GM18868 (cell line): ENCODE data around the gene SLX9.
"Not testable (repeated sequence)": the region's sequence is repeated elsewhere in the genome, so short reads cannot be mapped to it uniquely, and the experiment has no call there.

Experiments
- ATAC-seq: cut with Tn5 transposase; IDR thresholded peaks from one replicate; pipeline ENCODE4 v1.9.1; 2021; ENCODE audit warnings: mild to moderate bottlenecking, moderate library complexity; ENCODE audit not compliant: unreplicated experiment

SLX9 gene

DNA sequence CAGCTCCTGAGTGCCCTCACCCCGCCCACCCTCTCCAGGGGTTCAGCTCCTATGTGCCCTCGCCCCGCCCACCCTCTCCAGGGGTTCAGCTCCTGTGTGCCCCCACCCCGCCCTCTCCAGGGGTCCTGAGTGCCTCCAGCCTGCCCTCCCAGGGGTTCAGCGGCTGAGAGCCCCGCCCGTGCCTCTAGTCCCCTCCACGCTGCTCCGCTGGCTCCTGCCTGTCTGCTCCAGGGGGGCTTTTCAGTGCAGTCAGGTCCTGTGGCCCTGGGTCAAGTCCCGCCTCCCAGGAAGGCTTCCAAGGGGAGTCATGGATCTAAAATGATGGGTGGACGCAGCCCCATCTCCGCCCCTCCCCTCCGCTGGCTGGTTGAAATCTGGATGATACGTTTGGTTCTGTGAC is 33.8 kb downstream of the SLX9 start:
- no peak for ATAC-seq

DNA sequence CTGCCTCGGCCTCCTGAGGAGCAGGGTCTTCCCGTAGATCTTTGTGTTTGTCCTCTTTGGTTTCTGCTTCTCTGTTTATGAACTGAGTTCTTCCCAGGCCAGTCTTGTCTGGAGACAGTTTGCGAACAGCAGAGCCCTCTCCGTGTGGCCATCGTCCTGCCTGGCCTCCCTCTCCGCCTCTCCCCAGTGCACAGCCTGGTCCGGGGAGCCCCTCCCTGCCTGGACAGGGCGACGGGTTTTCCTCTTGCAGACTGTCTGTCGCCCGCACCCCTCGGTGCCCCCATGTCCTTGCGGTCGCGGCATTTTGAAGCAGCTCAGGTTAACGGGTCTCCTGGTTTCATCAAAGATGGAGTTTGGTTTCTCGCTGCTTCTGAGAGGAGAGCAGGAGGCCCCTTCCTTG is 34.8 kb downstream of the SLX9 start:
- no peak for ATAC-seq

DNA sequence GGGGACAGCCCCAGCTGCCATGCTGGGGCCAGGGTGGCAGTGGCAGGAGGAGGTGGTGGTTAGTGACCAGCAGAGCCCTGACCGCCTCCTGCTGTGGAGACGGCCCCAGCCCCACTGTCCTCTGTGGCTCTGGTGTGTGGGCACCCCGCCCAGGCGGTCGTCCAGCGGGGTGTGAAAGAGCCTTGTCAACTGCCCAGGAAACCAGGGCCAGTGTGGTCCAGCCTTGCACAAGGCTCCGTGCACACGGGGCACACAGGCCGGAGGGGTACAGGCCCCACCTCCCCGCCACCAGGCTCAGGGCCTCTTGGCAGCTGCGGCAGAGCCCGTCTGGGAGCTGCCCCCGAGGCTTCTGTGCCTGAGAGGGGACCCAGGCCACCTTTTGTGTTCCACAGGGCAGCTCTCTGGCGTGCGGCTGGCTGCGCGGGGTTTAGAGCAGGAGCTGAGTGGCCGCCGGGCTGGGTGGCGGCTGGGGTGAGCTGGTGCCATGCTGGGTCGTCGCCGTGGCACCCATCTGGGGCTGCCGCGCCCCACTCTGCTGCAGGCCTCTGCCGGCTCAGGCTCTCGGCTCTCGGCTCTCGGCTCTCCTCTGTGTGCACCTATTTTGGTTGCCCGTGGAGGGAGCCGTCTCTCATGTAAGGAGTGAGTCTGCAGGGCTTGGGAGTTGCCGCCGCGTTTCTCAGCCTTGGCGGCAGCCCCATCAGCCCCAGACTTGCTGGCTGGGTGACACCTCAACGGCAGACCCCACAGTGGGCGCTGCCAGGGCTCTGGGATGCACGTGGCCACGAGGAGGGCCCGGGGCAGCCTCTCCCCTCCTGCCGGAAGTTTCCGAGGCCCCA is 36.1 kb downstream of the SLX9 start:
- no peak for ATAC-seq

DNA sequence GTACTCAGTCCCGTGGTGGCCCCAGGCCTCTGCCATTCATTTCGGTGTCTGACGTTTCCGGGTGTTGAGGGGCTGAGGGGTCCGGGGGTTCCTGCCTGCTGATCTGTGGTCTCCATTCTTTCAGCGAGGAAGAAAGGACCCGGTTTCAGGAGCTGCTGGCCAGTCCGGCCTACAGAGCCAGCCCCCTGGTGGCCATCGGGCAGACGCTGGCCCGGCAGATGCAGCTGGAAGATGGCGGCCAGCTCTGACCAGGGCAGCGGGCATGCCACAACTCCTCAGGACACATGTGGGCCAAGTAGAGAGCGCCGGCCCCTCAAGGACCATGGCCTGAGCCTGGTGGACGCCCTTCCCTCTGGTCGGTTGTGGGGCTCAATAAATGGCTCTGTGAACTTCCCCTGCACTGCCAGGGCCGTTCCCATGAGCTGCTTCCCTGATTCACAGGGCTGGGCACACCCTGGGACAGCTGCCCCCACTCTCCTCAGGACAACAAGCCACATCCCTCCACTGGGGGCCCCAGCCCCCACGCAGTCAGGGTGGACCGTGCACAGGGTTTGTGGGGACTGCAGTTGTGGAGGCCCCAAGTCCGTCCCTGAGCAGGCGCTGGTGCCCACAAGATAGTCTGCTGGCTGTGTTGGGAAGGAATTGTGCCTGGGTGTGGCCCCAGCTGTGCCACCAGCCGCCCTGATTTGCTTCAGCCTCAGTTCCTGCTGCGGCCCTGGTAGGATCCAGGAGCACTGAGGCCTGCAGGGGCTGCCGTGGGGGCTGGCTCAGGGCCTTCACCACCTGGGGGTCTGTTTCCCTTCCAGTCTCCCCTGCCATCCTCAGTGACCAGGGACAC is 36.9 kb downstream of the SLX9 start:
- ATAC-seq = not testable (repeated sequence)

DNA sequence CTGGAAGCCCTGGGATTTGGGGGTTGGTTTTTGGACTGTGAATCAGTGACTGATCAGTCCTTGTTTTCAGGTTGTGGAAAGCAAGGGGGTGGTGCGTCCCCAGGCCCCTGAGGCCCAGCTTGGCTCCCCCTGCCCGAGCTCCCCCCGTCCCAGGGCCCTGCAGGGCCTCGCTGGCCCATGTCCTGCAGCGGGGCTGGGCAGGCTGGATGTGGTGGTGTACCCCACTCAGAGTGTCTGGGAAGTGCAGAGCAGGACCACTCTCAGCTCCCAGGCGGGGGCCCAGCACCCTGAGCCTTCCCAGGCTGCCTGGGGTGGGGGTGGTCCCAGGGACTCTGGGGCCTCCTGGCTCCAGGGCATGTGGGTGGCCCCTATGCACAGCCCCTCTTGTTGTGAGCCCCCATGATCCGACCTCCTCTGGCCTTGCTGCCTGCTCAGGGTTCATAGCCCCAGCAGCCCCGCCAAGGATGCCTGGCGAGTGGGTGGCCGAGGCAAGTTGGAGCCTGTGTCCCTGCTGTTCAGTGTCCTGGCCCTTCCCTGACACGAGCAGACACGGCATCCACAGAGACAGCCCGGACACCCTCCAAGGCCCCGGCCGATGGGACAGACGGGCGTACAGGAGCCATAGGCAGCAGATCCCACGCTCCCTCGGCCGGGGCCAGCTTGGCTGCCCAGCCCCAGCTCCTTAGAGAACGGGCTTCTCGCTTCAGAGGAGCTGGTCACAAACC is 37.9 kb downstream of the SLX9 start:
- no peak for ATAC-seq

DNA sequence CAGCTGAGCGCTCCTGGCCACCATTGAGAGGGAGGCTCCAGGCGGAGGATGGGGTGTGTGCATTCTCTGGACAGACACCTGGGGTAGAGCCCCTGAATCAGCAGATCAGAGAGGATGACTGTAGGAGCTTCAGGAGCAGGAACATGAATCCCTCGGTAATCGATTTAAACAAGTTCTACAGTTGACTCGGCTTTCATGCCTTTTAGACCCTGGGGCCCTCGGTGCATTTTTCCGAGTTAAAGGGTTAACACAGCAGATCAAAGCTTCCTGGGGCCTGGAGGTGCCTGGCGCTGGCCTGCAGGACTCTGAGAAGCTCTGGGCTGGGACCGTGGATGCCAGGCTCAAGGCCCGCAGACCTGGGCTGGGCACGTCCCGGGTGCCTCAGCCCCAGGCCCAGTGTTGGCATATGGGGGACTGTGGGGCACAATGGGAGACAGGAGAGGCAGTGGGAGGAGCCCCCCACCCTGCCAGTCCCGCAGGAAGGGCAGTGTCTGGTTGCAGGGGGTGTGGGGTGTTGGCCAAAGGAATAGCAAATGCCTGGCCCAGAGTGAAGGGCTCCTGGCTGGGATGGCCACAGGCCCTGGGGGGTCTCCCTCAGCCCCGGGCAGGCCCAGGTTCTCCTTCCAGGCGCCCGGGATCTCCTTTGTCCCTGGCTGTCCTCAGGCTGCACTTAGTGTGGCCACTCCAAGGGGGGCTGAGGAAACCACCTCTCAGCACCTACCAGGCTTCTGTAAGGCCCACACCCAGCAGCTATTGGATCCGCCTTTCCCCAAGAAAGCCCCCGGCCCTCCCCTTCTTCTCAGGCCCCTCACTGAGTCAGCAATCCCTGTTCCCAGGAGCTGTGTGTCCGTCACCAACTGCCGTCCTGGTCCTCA is 40.1 kb downstream of the SLX9 start:
- no peak for ATAC-seq

DNA sequence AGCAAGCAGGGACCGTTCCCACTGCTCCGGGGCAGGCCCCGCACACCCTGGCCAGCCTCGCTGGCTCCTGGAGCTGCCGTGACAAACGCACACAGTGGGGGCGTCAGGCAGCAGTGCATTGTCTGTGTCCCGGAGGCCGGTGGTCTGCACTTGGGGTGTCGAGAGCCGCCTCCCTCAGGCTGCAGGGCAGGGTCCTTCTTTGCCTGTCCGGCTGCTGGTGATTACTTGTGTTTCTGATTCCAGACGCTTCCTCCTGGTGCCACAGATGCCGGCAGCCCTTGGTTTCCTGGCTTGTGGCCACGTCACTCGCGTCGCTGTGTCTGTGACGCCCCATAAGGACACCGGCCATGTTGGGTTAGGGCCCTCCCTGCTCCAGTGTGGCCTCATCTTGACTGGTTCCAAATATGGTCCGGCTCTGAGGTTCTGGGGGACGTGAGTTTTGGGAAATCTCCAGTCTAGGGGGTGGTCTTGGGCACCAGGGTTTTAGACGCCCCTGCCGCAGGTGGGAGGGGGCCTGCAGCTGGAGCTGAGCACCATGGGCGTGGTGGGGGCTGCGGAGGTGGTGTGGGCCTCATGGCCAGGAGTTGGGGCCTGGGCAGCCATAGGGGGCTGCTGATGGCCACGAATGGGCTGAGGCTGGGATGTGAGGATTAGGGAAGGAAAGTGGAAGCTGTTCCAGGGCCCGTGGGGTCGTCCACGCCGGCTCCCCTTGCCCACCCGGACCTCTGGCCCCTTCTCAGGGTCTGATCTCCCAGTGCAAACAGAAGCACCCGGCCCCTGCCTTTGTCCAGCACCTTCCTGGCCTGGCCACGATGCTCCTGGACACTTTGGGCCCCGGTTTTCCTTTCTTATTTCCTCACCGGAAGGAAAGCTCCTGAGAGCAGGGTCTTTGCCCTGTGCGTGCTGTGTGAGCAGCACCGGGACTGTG is 41.0 kb downstream of the SLX9 start:
- no peak for ATAC-seq

DNA sequence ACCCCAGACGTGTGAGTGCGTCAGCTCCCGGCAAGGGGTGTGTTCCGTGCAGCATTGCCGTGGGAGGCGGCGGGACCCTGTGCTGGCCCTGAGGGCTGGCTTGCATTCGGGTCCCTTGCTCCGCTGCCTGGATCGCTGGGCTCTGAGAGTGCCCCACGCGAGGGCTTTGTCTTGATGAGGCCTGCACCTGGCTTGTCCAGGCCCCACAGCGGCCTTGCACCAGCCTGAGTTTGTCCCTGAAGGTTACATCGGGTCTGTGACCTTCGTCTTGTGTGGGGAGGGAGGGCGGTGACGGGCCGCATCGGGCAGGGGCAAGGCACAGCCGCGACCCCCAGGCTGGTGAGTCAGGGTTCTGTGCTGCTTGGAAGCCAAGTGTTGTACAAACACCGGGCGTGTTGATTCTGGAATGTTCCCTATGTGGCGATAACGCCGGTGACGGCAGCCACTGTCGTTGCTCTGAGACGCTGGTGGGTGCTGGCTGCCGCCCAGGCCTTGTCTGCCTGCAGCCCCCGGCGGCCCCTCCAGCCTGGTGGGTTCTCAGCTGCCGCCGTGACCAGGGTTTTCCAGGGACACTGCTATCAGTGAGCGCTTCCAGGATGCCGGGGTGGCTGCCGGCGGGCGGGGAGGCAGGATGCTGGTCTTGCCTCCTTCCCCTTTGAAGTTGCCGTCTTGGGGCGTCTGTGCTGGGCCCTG is 42.9 kb downstream of the SLX9 start:
- no peak for ATAC-seq

DNA sequence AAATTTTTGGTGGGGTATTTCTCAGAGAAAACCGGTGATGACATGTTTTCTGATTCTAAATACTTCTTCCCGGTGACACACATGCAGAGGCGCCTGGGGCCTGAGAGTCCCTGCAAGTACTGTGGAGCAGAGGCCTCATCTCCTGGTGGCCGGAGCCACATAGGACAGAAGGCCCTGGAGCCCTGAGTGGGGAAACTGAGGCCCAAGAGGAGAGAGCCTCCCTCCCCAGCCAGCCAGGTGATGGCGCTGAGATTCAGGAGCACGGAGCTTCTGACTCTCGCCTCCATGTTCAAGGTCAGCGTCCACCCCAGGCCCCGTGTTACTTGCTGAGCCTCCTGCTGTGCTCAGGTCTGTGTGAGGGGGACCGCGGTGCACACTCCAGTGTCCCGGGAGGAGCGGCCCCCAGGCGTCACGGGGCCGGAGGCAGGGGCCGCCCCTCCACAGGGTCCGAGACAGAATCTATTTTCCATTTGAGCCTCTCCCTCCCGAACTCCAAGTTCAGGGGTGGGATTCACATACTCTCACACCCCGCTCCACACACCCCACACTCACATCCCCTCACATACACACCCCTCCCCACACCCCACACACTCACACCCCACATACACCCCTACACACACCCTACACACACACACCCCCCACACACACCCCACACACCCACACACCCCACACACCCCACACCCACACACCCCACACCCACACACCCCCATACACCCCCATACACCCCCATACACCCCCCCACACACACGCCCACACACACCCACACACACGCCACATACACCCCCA is 43.8 kb downstream of the SLX9 start:
- ATAC-seq = no peak

DNA sequence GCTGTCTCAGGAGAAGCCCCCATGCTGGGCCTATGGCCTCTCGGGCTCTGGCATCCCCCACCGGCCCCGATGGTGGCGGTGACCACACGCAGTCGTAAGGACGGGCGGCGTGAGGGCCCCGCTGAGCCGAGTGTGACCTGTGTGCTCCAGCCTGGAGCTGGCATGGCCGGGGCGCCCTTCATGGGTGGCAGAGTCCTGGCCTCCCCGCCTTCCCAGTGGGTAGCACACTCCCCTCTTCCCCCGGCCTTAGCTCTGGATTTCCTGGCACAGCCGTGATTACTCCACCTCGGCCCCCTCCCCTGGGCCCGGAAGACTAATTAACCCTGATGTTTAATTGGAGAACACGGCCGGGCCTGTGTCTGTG is 44.6 kb downstream of the SLX9 start:
- ATAC-seq = no peak

DNA sequence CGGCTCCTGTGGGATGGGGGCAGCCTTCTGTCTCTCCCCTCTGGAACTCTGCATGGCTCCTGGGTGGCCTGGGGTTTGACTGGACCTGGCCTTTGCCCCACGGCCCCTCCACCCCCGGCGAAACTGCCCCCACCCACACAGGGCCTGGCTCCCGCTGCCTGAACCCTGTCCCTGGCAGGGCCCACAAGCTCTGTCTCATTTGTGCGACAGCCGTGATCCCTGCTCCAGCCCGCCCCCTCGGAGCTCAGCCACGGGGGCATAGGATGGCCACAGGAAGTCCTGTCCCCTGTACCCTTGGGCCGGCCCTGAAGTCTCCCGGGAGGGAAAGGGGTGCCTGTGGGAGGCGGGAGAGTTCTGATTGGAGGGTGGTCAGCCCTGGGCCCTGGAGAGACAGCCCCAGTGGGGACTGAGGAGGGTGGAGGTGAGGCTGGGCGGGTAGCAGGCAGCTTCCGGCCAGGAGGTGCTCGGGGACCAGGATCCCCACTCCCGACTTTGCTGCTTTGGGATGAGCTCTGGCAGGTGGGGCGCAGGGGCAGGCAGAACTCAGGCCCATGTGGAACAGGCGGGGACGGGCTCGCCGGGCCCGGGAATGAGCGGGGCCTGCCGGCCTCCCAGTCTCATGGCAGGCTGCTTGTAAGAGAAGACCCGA is 45.1 kb downstream of the SLX9 start:
- ATAC-seq = no peak

DNA sequence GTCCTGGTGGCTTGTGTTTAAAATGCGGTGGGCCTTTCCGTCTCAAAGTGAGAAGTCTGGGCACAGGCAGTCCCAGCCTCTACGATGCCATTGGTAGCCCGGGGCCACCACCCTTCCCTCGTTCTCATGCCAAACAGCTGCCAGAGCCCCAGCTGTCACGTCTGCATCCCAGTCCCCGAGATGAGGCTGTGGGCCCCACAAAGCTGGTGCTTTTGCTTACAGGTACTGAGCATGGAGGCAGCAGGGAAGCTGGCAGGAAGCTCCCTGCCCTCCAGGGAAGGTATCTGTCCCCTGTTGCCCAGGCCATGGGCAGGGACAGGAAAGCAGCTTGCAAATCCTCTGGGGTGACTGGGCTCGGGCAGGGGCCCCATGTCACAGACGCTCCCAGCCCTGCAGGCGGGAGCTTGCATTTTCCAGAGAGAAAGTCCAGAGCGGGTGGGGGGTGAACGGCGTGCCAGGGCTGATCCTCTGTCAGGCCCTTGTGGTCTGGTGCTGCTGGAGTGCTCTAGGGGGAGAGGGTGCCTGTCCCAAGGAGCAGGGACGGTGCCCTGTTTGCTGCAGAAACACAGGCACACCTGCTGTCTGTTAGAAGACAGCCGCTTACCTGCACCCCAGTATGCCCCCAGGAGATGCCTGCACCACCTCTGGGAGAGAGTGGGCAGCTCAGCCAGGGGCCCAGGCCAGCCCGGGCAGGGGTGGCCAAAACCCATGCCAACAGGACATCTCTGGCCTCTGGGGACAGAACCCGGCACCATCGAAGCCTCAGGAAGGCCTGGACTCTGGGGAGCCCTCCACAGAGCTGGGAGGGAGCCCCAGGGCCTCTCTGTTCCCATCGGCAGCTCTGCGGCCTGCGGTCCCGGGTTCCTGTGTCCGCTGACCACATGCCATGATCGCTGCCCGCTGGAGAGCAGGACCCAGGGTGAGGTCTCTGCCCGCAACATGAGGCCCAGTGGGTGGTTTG is 45.9 kb downstream of the SLX9 start:
- ATAC-seq = no peak

DNA sequence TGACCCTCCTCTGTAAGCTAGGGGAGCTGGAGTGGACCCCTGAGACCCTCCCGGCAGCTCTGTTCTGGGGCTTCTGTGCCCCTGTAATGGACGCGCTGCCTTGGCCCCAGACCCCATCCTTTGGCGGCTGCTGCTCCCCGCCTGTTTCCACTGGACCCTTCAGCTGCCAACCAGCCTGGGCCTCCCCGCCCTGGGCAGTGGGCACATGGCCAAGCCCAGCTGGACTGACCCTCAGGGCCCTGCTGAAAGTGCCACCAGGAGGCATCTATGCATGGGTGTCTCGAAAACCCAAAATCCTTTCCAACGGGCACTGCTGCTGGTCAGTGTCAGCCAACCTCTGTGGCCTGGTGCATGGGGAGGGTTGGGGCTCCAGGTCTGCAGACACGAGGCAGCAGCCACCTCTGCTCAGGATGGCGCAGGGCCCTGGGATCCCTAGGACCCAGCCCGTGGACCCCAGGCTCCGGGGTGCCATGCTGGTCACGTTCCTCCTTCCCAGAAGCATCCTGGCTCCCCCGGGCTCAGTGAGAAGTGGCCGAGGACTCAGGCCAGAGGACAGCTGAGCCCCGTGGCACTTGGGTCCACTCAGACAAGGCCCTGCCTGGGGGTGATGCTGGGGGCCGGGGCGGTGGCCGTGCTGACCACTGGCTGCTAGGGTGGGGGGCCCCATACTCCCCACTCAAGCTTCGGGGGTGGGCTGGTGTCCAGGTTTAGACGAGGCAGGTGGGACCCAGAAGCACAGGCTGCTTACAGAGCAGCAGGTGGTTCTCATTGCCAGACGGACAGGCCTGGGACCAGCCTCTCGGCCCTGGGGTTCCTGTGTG is 46.9 kb downstream of the SLX9 start:
- no peak for ATAC-seq

DNA sequence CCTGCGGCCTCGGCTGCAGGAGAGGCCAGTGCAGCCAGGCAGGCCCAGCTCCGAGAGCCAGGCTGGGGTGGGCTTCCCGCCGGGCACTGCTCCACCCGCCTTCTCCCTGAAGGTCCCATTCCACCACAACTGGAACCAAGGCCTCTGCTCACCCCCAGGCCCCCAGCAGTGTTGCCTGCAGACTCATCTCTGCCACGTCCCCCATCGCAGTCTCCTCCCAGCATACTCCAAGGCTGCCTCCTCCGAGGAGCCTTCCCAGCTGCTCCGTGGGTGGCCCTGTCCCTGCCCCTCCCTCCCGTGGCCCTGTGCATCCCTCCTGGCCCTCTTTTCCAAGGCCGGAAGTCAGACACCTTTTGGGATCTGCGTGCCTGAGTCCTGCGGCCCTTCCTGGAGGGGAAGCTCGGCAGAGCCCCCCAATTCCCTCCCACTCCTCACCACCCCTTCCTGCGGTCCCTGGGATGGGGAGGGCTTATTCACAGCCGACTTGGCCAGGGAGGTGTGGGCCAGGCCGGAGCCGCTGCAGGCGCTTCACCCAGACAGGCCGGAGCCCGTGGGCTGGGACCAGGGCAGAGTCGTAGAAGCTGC is 47.6 kb downstream of the SLX9 start:
- no peak for ATAC-seq

DNA sequence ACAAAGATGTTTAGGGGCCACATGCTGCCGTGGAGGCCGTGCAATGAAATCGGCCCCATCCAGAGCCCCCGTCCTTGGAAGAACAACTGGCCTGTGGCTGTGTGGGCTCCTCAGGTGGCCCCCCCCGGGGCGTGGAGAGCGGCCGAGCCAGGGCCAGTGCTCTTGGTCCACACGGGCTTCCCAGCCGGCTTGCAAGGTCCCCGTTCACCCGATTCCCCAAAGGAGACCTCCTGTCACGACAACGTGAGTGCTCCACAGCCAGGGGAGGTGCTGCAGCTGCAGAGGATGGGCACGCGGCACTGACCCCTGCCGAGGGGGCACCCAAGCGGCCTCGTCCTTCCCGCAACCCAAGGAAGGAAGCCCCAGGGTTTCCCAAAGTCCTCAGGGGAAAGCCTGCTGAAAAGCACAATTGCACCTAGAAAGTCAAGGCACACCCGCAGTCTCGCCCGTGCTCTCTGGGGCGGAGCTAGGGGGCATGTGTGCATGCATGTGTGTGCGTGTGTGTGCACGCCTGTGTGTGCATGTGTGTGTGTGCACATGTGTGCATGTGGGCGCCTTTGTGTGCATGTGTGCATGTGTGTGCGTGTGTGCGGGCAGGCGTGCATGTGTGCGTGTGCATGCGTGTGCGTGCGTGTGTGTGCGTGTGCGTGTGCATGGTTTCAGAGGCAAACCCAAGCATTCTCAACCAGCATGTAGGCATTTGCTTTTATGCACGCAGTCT is 48.2 kb downstream of the SLX9 start:
- ATAC-seq = no peak
